Stimulated activated CD4-positive, alpha-beta T cell treated with anti-CD3 and anti-CD28 coated beads, Interleukin-2, amount 100 ng/mL, for 24 hours (primary cell): ENCODE results near the gene SNRNP25.
"Not testable (repeated sequence)": the region's sequence is repeated elsewhere in the genome, so short reads cannot be mapped to it uniquely, and the experiment has no call there.

Experiments used
- DNase-seq, 2 donors: peaks; one replicate each; pipeline ENCODE4 v3.0.0-alpha.2; 2020

SNRNP25 gene

GRCh38 chr16:42069-42457 lies 11.6 kb upstream of the SNRNP25 start:
- no peak for DNase-seq

- no peak for DNase-seq
These were observed 10.9 kb upstream of the SNRNP25 start for GRCh38 chr16:42691-43090.

- no peak for DNase-seq
These were observed 10.3 kb upstream of the SNRNP25 start for GRCh38 chr16:43294-43693.

- DNase-seq = no peak
These were observed 9.0 kb upstream of the SNRNP25 start for GRCh38 chr16:44655-45054.

GRCh38 chr16:45454-45853 lies 8.2 kb upstream of the SNRNP25 start:
- no peak for DNase-seq

- DNase-seq = not testable (repeated sequence)
These were observed 7.1 kb upstream of the SNRNP25 start for GRCh38 chr16:46510-46909.

- no peak for DNase-seq
These were observed 6.4 kb upstream of the SNRNP25 start for GRCh38 chr16:47234-47633.

- DNase-seq = no peak
These were observed 2.6 kb upstream of the SNRNP25 start for GRCh38 chr16:50769-51591.

- no peak for DNase-seq
These were observed 581 bp downstream of the SNRNP25 start for GRCh38 chr16:54237-54581.

- DNase-seq = no peak
These were observed 2.0 kb downstream of the SNRNP25 start for GRCh38 chr16:55571-56136.

GRCh38 chr16:56231-56927 lies 2.8 kb downstream of the SNRNP25 start:
- DNase-seq = no peak

- DNase-seq = no peak
These were observed 4.1 kb downstream of the SNRNP25 start for GRCh38 chr16:57711-58110.

GRCh38 chr16:58491-59439 lies 5.1 kb downstream of the SNRNP25 start:
- no peak for DNase-seq

GRCh38 chr16:59440-60059 lies 5.9 kb downstream of the SNRNP25 start:
- DNase-seq = no peak

- no peak for DNase-seq
These were observed 6.5 kb downstream of the SNRNP25 start for GRCh38 chr16:60166-60565.

- no peak for DNase-seq
These were observed 7.6 kb downstream of the SNRNP25 start for GRCh38 chr16:60929-61878.

GRCh38 chr16:61879-62281 lies 8.3 kb downstream of the SNRNP25 start:
- DNase-seq = no peak

- DNase-seq = no peak
These were observed 8.8 kb downstream of the SNRNP25 start for GRCh38 chr16:62283-62967.

- DNase-seq = no peak
These were observed 9.4 kb downstream of the SNRNP25 start for GRCh38 chr16:62968-63391.

- no peak for DNase-seq
These were observed 9.8 kb downstream of the SNRNP25 start for GRCh38 chr16:63466-63865.
